ENCODE measurements around the gene RHOC.

- TF ChIP-seq POLR2A (IDR thresholded peaks at IDR 0.05; ENCODE audit: borderline replicate concordance, extremely low read depth, insufficient read depth, insufficient read length): no peak
- TF ChIP-seq CTCF (IDR thresholded peaks at IDR 0.05 in 2 of 3, conservative IDR thresholded peaks at IDR 0.05 in 1 of 3; ENCODE audit: borderline replicate concordance in 1 of 3, insufficient read depth in 1 of 3, low read depth in 2 of 3, low read length in 2 of 3): peak in 2 of 3 experiments; percentile 78 to 93; a peak in 4 of 6 replicates
- no peak for TF ChIP-seq ZNF274 (IDR thresholded peaks at IDR 0.05; ENCODE audit: low read depth, low read length)
- no peak for TF ChIP-seq TCF7L2 (IDR thresholded peaks at IDR 0.05; ENCODE audit: borderline replicate concordance, extremely low read depth, insufficient read depth, insufficient read length)
- no peak for TF ChIP-seq ATF3 (IDR thresholded peaks at IDR 0.05)
- TF ChIP-seq ELF1 (IDR thresholded peaks at IDR 0.05; ENCODE audit: borderline replicate concordance, low read depth): no peak
- TF ChIP-seq RAD21 (IDR thresholded peaks at IDR 0.05; ENCODE audit: low read depth): no peak
- TF ChIP-seq SP1 (IDR thresholded peaks at IDR 0.05; ENCODE audit: low read depth): no peak
- peak; percentile 36 for TF ChIP-seq YY1 (IDR thresholded peaks at IDR 0.05; ENCODE audit: extremely low read depth, insufficient replicate concordance, low read depth, low read length)
- no peak for TF ChIP-seq MAX (IDR thresholded peaks at IDR 0.05)
- TF ChIP-seq POLR2AphosphoS5 (IDR thresholded peaks at IDR 0.05; ENCODE audit: low read depth, low read length): peak; percentile 57; the same call in 1 of the 2 replicates
- no peak for TF ChIP-seq CEBPB (IDR thresholded peaks at IDR 0.05; ENCODE audit: low read depth)
These were observed 484 bp upstream of the RHOC start for GRCh38 chr1:112707221-112708001.

Measured in HCT116 (cell line).